Spleen (tissue), 11 donors: Measurements from ENCODE around the gene F8. TPM values are rescaled to one million over a fixed set of nuclear protein-coding genes. Genes with fewer than 3 reads are reported as not detected.
A peak's percentile ranks its signal among the peaks of the same experiment; 100 is the strongest.

Experiments
- DNase-seq: peaks from one replicate; pipeline ENCODE4 v3.0.0-alpha.2; 2020
- H3K27ac ChIP-seq, 8 donors: fragments of 200-600 bp; sonication (generic) in 7 of 8; 1 replicate in 4 of 8; 2 replicates in 4 of 8; pipeline versions ENCODE4 v1.5.0 to v1.8.0; 2016 to 2021; ENCODE audit warnings: inconsistent platforms in 4 of 8, mild to moderate bottlenecking in 4 of 8, moderate library complexity in 1 of 8
- H3K27me3 ChIP-seq, 7 donors: fragments of 200-600 bp; sonication (generic) in 6 of 7; replicated peaks in 1 of 7; 1 replicate in 4 of 7; 2 replicates in 3 of 7; pipeline versions ENCODE4 v1.5.0 to v1.8.0; 2016 to 2021; ENCODE audit warnings: inconsistent platforms in 3 of 7, mild to moderate bottlenecking in 1 of 7
- H3K36me3 ChIP-seq, 6 donors: fragments of 200-600 bp; sonication (generic) in 5 of 6; 1 replicate in 4 of 6; 2 replicates in 2 of 6; pipeline versions ENCODE4 v1.5.0 to v1.8.0; 2016 to 2021; ENCODE audit warnings: inconsistent platforms in 2 of 6
- H3K4me1 ChIP-seq, 6 donors: fragments of 200-600 bp; sonication (generic) in 5 of 6; 1 replicate in 3 of 6; 2 replicates in 3 of 6; pipeline versions ENCODE4 v1.5.0 to v1.8.0; 2016 to 2021; ENCODE audit warnings: inconsistent platforms in 3 of 6
- H3K4me3 ChIP-seq, 8 donors: fragments of 200-600 bp; sonication (generic) in 7 of 8; 1 replicate in 4 of 8; 2 replicates in 4 of 8; pipeline versions ENCODE4 v1.5.0 to v1.8.0; 2016 to 2021; ENCODE audit warnings: inconsistent platforms in 4 of 8, mild to moderate bottlenecking in 4 of 8, moderate library complexity in 2 of 8
- H3K9me3 ChIP-seq, 8 donors: fragments of 200-600 bp; sonication (generic) in 7 of 8; 1 replicate in 4 of 8; 2 replicates in 4 of 8; pipeline versions ENCODE4 v1.5.0 to v1.8.0; 2016 to 2021; ENCODE audit warnings: inconsistent platforms in 4 of 8
- CTCF ChIP-seq, 11 experiments: fragments of 200-600 bp in 7 of 11; fragments of 450-650 bp in 4 of 11; sonication (generic) in 4 of 11; IDR thresholded peaks in 8 of 11; conservative IDR thresholded peaks in 3 of 11; 1 replicate in 7 of 11; 2 replicates in 4 of 11; pipeline versions ENCODE4 v1.4.0 to v1.8.0; 2016 to 2021; ENCODE audit warnings: antibody characterized with exemption in 11 of 11, inconsistent platforms in 4 of 11, mild to moderate bottlenecking in 1 of 11
- POLR2A ChIP-seq, 3 donors: fragments of 450-650 bp; IDR thresholded peaks; one replicate each; pipeline ENCODE4 v1.5.1; 2017; ENCODE audit warnings: antibody characterized with exemption in 3 of 3, mild to moderate bottlenecking in 1 of 3
- POLR2AphosphoS5 ChIP-seq, 3 donors: sonication (generic); formaldehyde crosslinking; IDR thresholded peaks; one replicate each; pipeline ENCODE4 v1.5.1; 2017; ENCODE audit warnings: antibody characterized with exemption in 3 of 3
- WGBS, 5 donors: extraction: QIAGEN DNeasy Blood & Tissue Kit in 3 of 5; methylation state at CpG; one replicate each; pipeline versions ENCODE4 v1.1.5 to v1.1.7; 2013 to 2018; 5-methylcytosine and 5-hydroxymethylcytosine counted together
- intact Hi-C: fragments of 100-400 bp; cut with DNase I; formaldehyde crosslinking; loops from one replicate; pipeline ENCODE4 v1.15.0; 2023; ENCODE audit warnings: low total_unique reads
- polyA plus RNA-seq, 3 donors: library from polyadenylated mRNA; stranded (reverse); fragments of 200-250 nt; gene quantifications; one replicate each; pipeline ENCODE4 v1.2.1, GENCODE V29; 2013
- total RNA-seq, 7 donors: library from RNA; depleted of rRNA in 3 of 7; stranded (reverse); fragments of >200 nt in 3 of 7; fragmentation: NEBNext Ultra II Directional in 4 of 7; extraction: Animal tissue kit (Norgen Biotek cat#: 25700) in 4 of 7; gene quantifications; one replicate each; pipeline versions ENCODE4 v1.1.0 to v1.2.1, GENCODE V29; 2016 to 2021
- donor health status: healthy with polysubstance abuse.
- donor health status: DM: no; HTN: no; CAD: no; lungs with moderate emphysema.
- donor health status: DM: no; HTN: no; CAD: no.
- donor health status: Bipolar disorder and iron deficiency.
- donor health status: healthy.
- donor health status: DM: no; HTN: no; CAD: no.
- donor health status: DM: yes; HTN: yes; CAD: no.

F8 gene
- total and polyA plus RNA-seq, 10 donors = 3.4 to 135 (median 67.9) TPM

DNA sequence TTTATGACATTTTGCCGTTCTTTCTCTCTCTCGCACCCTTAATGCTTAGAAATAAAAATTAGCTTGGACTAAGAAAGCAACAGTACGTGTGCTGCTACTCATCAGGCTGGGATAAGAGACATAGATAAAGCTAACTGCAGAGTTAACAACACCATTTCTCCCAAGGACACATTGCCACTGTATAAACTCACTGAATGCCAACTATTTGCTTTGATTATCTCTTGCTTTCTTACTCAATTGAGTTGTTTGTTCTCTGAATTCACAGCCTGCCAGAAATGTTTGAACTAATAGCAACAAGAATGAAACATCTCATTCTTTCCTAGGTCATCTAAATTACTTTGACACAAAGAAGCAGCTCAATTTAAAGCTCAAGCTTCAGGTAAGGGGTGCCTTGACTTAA is 34.6 kb downstream of the F8 start:
- no peaks in the 10 kb centered on the region for H3K27me3 ChIP-seq
- H3K36me3 ChIP-seq = no peaks in the 10 kb centered on the region
- WGBS, 5 donors = 70 to 89% (median 88%) methylated on average over 3 of the region's 3 CpGs
- no peak overlapping the region for H3K27ac ChIP-seq
- H3K9me3 ChIP-seq = no peaks in the 10 kb centered on the region
- no peaks in the 10 kb centered on the region for H3K4me1 ChIP-seq
- intact Hi-C loops = no loop called here
- no peak for TF ChIP-seq POLR2AphosphoS5 (IDR thresholded peaks at IDR 0.05)
- TF ChIP-seq POLR2A (IDR thresholded peaks at IDR 0.05) = no peak
- TF ChIP-seq CTCF (IDR thresholded peaks at IDR 0.05 in 8 of 11, conservative IDR thresholded peaks at IDR 0.05 in 3 of 11) = no peak
- no peak overlapping the region for H3K4me3 ChIP-seq
- no peak for DNase-seq

GRCh38 chrX:154986826-154987575 is 35.5 kb downstream of the F8 start:
- Histone ChIP-seq H3K36me3 (no peaks in the 10 kb centered on the region), H3K4me3 (no peak overlapping the region), H3K4me1 (no peaks in the 10 kb centered on the region), H3K27ac (no peak overlapping the region), H3K27me3 (no peaks in the 10 kb centered on the region), H3K9me3 (no peaks in the 10 kb centered on the region)
- intact Hi-C loops = no loop called here
- DNase-seq = no peak
- WGBS, 5 donors = 51 to 83% (median 70%) methylated on average over 3 of the region's 3 CpGs
- TF ChIP-seq POLR2A (IDR thresholded peaks at IDR 0.05) (no peak), CTCF (IDR thresholded peaks at IDR 0.05 in 8 of 11, conservative IDR thresholded peaks at IDR 0.05 in 3 of 11) (no peak), POLR2AphosphoS5 (IDR thresholded peaks at IDR 0.05) (no peak)

GRCh38 chrX:154981116-154981411 is 41.5 kb downstream of the F8 start:
- no peaks in the 10 kb centered on the region for H3K36me3 ChIP-seq
- intact Hi-C loops = loop anchor here (5.0 kb wide), 1 partner anchor 81 kb away; no protein-coding TSS in a partner anchor
- H3K4me1 ChIP-seq = peaks cover 0 to 13% (median 0%) of the 10 kb centered on the region in 6 donors
- H3K9me3 ChIP-seq = peaks cover 0 to 12% (median 0%) of the 10 kb centered on the region in 8 donors
- TF ChIP-seq POLR2A (IDR thresholded peaks at IDR 0.05) = no peak
- TF ChIP-seq CTCF (IDR thresholded peaks at IDR 0.05 in 8 of 11, conservative IDR thresholded peaks at IDR 0.05 in 3 of 11) = no peak
- no peak for TF ChIP-seq POLR2AphosphoS5 (IDR thresholded peaks at IDR 0.05)
- no peak for DNase-seq
- 21 to 60% (median 25%) methylated on average over 1 to 6 of the region's 6 CpGs for WGBS, 5 donors
- peak overlapping the region in 3 of 8 donors; percentile 35 to 63 (median 45) for H3K27ac ChIP-seq
- no peaks in the 10 kb centered on the region for H3K27me3 ChIP-seq
- peak overlapping the region in 2 of 8 donors; percentile 28 to 64 for H3K4me3 ChIP-seq

GRCh38 chrX:154980330-154981115 is 42.0 kb downstream of the F8 start:
- intact Hi-C loops = loop anchor here (5.0 kb wide), 1 partner anchor 82 kb away; no protein-coding TSS in a partner anchor
- DNase-seq = peak; percentile 85

More at GRCh38 chrX:154980330-154981115, 42.0 kb downstream of the F8 start:
- H3K9me3 ChIP-seq = peaks cover 0 to 12% (median 0%) of the 10 kb centered on the region in 8 donors
- peak overlapping the region in 5 of 8 donors; percentile 16 to 63 (median 35) for H3K27ac ChIP-seq
- H3K4me1 ChIP-seq = peaks cover 0 to 13% (median 0%) of the 10 kb centered on the region in 6 donors
- 16 to 25% (median 18%) methylated on average over 9 to 11 of the region's 11 CpGs for WGBS, 5 donors
- H3K27me3 ChIP-seq = no peaks in the 10 kb centered on the region
- H3K36me3 ChIP-seq = no peaks in the 10 kb centered on the region
- H3K4me3 ChIP-seq = peak overlapping the region in 4 of 8 donors; percentile 10 to 64 (median 26)
- TF ChIP-seq CTCF (IDR thresholded peaks at IDR 0.05 in 8 of 11, conservative IDR thresholded peaks at IDR 0.05 in 3 of 11) (peak; percentile 39 to 82 (median 74)), POLR2A (IDR thresholded peaks at IDR 0.05) (no peak), POLR2AphosphoS5 (IDR thresholded peaks at IDR 0.05) (peak in 1 of 3 donors; percentile 32)
